Stimulated activated CD8-positive, alpha-beta memory T cell treated with anti-CD3 and anti-CD28 coated beads, Interleukin-12 subunit alpha, Interleukin-12 subunit beta, amount 100 ng/mL, for 24 hours (primary cell): ENCODE data around the gene CCDC201.
"Not testable (repeated sequence)": the region's sequence is repeated elsewhere in the genome, so short reads cannot be mapped to it uniquely, and the experiment has no call there.

Experiments used
- DNase-seq: peaks from one replicate; pipeline ENCODE4 v3.0.0-alpha.2; 2020; ENCODE audit errors: extremely low read depth

CCDC201 gene

DNA sequence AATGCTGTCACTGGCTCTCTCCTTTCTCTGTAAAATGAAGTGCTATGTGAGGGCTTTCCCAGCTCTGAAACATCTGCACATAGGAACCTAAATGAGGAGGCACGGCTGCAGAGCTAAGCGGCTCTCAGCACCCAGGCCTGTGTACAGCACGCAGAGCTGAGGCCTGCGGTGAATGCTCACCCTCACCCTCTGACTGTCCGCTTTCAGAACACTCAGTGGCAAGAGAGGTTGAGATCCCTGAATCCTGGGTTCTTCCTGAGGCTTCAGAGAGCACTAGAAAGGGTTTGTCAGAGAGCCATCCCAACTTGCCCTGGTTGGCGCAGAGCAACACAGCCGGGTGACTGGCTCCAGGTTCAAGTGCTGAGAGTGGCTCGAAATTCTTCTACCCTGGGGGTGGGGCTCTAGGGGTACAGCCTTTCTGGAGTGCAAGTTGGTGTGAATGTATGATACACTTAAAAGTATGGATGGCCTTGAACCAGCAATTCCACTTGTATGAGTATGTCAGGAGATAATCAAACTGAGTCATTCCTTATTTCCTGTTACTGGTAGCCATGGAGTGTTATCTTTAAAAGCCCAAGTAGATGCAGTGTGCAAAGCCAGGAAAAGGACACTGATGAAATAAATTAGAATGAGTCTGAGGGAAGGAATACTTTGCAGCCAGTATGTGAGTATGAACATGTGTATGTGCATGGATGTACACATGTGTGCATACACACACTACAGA is 1.7 kb upstream of the CCDC201 start:
- DNase-seq = no peak

DNA sequence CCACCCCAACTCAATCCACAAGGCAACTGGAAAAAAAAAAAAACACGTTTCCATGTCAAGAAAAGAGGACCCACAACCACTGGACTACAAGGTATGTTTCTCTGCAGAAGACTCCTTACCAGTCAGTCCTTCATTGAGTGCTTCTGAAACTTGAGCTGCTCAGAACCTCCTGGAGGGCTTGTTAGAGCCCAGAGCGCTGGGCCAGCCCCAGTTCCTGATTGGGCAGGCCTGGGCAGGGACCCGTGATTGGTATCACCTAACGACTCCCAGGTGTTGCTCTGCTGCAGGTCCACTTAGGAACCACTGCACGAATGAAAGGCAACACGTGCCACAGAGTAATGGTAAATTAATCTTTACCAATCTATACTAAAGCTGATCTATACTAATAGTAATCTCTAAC is 473 bp upstream of the CCDC201 start:
- DNase-seq = no peak

DNA sequence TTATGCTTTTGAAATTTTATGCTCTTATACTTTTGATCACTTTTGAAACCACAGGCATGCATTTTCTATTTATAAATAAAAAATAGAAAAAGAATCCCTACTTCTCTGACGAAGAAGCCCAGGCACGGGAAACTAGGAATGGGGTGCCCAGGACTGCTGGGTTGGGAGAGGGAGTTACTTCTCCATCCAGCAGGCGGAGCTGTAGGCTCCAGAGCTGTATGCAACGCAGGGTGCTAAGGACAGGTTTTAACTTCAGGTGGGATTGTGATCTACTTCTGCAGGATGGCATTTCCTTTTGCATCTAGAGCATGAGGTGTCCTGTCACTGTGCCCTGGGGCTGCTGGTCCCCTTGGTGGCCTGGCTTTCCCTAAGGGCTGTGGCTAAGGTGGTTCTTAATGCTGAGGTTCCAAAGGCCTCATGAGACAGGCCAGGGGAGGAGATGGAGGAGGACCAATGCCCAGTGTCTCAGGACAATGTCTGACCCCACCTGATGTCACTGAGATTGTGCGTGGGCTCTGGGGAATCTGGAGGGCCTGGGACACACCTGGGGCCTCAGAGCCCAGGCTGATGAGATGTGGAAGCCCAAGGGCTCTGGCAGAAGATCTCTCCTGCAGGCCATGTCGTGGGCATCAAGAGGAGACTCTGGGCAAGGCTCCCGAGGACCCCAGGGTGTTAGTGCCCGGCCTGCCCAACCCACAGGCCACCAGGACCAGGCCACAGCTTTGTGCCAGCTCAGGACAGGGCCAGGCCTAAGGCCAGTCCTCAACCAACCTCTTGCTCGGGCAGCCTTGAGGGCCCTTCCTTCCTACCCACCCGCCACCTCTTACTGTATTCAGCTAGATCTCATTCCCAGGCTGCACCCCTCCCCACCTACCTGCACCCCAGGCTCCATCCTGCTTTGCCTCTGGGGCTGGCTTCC is 507 bp downstream of the CCDC201 start:
- no peak for DNase-seq

DNA sequence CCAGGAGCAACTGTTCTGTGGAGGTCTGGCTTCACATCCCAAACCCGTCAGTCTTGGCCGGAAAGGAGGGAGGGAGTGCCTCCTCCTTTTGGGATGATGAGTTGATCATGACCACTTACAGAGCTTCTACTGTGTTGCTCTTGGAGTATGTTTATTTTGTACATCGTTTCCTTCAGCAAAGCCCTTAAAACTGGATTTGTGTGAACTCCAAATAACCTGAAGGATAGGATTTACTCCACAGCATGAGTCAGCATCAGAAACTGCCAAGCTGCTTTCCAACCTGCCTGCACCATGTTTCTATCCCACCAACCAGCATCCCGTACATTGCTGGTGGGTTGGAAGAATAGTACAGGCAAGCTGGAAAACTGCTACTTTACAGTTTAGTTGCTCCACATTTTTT is 3.5 kb downstream of the CCDC201 start:
- DNase-seq = no peak

DNA sequence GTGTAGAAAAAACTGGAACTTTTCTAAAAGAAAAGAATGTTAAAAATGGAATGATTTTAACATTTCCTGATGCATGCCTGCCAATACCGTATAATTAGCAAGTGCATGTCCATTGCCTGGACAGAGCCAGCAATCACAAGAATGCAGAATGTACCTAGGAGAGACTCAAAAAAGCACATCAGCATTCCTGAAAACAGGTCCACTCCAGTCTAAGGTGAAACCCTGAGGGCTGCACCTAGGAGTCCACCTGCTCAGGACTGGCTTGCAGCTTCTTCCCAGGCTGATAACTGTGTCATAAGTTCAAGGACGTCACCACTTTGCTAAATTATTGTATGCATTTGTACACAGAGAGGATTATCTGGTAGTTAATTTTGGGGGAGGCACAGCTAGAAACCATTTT is 5.4 kb downstream of the CCDC201 start:
- DNase-seq = no peak

DNA sequence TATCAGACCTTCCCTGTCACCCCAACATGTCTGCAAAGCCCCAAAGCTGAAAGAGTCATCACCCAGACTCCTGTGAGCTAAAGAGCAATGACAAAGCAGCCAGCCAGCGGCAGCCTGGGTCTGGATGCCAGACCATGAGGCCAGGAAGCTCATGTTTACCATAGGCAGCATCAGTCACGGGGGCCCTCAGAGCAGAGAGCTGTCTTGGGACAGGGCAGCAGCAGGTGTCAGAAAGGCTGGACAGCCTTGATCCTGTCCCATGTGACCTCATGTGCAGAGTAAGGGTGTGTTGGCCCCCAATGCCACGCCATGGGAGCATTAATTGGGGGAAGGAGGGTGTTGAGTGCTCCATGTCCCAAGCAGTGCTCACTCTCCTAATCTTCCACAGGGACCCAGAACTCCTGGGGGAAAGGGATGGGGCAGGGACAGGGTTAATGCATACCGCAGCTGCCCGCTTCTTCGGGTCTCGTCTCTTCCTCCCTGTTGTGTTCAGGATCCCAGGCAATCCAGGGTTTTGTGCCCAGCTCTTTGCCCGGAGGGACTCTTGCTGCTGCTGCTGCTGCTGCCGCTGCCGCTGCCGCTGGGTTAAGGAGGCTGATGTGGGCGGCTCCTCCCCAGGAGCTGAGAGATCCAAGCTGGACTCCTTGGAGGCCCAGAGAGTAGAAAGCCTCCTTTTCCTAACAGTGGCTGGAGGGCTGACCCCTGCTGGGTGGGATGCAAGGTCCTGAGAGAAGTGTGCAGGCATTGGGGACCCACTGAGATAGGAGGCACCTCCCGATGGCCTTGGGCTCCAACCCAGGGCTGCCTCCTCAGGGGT is 7.1 kb downstream of the CCDC201 start:
- DNase-seq = no peak

DNA sequence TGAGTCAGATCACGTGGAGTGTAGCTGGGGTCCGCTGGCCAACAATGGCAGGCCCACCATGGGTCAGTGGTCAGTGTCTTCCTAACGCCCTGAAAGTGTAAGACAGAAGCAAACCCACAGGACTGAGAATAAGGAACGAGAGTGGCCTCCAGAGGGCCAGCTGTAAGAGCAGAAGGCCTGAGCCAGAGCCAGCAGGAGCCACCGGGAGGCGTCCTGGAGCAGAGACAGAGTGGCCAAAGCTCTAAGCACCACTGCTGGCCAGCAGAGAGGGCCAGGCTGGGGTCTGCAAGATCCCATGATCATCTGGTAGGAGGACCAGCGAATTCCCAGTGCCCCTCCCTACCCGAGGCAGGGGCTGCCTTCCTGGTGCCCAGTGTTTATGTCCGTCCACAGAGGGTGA is 9.2 kb downstream of the CCDC201 start:
- DNase-seq = no peak

DNA sequence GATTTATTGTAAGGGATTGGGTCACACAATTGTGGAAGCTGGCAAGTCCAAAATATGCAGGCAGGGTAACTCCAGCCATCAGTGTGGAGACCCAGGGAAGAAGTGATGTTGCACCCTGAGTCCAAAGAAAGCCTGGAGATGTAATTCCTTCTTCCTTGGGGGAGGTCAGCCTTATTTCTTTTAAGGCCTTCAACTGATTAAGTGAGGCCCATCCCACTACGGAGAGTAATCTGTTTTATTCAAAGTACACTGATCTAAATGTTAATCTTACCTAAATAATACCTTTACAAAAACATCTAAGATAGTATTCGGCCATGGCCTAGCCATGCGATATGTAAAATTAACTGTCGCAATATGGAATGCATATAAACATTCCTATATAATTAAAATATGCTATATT is 16.0 kb downstream of the CCDC201 start:
- not testable (repeated sequence) for DNase-seq

DNA sequence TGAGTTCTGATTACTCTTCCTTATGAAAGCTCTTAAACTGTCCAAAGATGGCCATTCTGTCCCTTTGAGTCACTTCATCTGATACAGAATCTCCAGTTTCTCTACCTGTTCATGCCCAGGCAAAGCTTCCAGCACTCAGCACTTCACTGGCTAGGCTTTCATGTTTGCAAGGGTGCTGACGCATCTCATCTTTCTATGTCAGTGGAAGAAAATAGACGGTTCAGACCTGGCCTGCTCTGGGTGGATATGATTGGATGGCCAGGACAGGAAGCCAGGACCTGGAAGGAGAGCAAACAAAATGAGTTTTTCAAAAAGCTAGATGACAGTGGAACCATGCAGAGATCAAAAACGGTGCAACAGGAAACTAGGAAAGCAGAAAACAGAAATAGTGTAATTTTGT is 17.2 kb downstream of the CCDC201 start:
- not testable (repeated sequence) for DNase-seq

DNA sequence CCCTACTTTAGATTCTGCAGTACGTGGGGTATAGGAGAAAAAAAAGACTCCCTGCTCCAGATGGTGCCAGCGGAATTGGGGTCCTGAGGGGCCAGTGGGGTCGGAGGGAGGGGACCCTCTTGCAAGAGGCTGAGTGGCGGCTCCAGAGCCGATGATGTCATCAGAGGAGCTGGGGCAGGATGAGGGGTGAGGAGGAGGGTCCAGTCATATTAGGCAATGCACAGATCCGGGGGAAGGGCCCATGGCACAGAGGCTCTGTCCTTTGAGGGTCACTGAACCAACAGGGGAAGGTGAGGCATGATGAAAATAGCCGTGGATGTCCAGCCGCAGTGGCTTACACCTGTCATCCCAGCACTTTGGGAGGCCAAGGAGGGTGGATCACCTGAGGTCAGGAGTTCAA is 19.4 kb downstream of the CCDC201 start:
- not testable (repeated sequence) for DNase-seq

DNA sequence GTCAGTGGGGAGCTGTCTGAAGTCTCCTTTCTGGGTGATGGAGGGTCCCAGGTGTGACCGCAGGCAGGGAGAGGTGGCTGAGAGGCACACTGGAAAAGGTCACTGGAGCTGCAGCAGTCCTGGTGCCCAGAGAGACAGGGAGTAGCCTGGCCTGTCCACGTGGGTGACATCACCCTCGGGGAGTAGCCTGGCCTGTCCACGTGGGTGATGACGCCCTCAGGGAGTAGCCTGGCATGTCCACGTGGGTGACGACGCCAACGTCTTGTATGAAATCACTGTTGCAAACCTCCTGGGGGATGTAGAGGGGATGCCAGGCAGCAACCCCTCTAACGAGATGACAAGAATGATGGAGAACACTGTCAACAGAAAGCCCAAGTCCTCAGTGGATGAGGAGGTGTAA is 19.9 kb downstream of the CCDC201 start:
- DNase-seq = not testable (repeated sequence)

DNA sequence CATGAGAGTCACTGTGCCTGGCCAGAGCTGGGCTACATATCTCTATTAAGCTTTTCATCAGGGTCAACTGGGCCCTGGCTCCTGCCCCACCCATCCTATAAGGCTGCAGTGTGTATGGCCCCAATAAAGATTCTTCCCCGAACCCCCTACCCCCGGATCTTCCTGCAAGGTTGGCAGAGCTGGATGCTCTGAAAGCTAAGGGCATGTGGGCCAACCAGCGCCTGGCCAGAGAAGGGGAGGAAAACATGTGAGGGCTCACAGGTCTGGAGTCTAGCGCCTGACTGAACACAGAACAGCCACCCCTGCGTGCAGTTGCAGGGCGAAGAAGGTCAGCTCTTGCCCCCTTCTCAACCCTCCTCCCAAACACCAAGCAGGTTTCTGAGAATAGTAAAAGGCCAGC is 24.1 kb downstream of the CCDC201 start:
- not testable (repeated sequence) for DNase-seq

DNA sequence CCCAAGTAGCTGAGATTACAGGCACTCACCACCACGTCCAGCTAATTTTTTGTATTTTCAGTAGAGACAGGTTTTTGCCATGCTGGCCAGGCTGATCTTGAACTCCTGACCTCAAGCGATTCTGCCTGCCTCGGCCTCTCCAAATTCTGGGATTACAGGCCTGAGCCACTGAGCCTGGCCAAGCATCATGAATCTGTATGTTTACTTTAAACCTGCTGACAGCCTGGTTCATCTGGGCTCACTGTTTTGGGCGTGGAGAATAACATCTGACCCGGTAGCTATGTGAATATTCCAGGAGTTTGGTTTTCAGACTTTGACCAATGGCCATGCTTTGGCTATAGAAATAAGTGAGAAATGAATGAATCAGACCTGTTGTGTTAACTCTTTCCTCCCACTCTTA is 26.3 kb downstream of the CCDC201 start:
- not testable (repeated sequence) for DNase-seq

DNA sequence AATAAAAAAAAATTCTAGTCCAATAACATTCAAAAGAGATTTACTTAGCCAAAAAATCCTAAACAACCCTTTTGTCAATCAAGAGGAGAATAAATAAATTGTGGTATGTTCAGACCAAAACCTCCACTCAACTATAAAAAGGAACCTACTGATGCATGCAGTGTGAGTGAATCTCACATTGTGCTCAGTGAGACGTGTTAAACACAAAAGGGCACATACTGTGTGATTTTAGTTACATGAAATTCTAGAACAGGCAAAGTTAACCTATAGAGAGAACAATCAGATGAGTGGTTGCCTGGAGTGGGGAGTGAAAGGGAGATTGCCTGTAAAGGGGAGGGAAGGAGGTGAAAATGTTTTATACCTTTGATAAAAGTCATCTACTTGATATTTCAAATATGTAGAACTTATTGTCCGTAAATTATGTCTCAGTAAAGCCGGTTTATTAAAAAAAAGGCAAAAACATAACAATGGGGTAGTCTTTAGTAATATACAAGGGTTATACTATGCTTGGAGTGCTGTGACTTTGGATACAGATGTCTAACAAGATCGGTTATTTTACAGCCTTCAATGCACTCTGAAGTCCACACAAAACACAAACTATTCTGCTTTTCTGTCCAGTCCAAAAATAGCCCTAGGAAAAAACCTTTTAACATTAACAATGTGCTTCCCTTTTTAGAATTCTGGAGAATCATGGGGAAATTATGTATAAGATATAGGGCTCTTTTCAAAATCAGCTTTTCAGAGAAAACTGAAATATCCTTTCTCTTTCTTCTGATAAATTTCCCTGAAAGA is 30.8 kb downstream of the CCDC201 start:
- DNase-seq = not testable (repeated sequence)

DNA sequence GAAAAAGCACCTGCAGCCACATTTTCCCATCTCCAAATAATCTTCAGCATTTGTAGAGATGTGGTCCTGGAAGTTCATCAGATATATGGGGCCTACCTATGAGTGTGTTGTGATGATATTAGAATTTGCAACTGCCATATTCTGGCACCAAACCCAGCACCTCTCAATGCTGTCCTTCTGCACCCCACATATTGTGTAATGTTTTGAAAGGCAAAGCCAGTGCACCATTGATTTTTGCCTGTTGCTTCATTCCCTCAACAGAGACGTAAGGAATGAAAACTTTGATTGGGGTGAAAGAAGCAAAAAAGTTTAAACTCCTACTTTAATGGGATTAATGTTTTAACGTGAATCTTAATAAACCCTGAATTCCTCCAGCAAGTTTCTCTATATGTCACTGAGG is 34.0 kb downstream of the CCDC201 start:
- DNase-seq = not testable (repeated sequence)

DNA sequence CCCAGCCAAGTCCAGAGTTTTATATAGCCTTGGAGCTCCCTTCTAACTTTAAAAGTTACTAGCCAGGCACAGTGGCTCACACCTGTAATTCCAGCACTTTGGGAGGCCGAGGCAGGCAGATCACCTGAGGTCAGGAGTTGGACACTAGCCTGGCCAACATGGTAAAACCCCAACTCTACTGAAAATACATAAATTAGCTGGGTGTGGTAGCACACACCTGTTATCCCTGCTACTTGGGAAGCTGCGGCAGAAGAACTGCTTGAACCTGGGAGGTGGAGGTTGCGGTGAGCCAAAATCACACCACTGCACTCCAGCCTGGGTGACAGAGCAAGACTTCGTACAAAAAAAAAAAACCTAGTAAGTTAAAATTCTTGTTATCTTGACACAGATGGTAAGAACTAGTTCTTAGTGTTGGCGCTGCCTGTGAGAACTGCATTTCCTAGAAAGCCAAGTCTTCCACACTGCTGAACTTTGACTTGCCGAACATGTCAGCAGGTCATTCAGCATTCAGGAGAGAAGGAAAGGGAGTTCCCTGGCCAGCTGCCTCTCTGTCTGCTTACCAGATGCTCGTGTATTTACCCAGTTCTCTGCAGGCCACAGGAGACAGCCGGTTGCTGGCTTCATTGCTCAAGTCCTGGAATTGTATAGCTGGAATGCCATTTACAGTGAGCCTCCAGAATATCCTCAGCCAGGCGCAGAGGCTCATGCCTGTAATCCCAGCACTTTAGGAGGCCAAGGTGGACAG is 40.3 kb downstream of the CCDC201 start:
- not testable (repeated sequence) for DNase-seq

DNA sequence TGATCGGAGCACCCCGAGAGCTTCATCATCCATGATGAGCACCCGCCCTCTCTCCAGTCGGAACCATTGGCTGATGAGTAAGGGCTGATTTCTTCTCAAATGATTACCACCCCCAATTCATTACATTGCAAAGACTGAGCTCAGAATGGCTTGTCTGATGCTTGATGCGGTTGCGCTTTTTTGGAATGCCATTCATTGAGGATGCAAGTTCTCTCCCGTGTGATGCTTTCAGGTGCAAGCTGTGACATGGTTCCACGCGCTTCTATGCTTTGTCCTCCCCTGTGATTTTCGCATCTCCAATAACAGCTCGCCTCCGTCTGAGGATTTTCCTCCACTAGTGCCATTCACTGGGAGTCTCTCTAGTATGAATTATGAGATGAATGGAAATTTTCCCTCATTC is 43.0 kb downstream of the CCDC201 start:
- DNase-seq = not testable (repeated sequence)

DNA sequence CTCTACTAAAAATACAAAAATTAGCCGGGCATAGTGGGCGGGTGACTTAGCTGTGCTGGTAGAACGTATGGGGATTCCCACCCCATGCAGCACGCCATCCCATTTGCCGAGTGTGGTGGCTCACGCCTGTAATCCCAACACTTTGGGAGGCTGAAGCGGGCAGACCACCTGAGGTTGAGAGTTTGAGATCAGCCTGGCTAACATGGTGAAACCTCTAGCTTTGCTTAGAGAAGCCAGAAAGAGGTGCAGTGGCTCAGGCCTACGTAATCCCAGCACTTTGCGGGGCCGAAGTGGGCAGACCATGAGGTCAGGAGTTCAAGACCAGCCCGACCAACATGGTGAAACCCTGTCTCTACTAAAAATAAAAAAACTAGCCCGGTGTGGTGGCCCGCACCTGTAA is 45.2 kb downstream of the CCDC201 start:
- DNase-seq = not testable (repeated sequence)

DNA sequence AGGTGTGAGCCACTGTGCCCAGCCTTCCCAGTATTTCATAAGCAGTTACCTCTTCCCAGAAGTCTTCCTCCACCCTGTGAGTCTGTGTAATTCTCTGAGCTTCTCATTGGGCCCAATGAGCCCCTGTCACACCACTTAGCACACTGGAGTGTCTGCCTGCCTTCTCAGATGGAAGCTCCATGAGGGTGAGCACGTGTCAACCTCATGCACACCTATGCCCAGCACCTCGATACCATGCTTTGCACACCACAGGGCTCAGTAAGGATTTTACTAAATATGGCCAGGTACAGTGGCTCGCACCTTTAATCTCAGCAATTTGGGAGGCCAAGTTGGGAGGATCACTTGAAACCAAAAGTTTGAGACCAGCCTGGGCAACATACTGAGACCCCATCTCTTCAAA is 46.3 kb downstream of the CCDC201 start:
- not testable (repeated sequence) for DNase-seq

DNA sequence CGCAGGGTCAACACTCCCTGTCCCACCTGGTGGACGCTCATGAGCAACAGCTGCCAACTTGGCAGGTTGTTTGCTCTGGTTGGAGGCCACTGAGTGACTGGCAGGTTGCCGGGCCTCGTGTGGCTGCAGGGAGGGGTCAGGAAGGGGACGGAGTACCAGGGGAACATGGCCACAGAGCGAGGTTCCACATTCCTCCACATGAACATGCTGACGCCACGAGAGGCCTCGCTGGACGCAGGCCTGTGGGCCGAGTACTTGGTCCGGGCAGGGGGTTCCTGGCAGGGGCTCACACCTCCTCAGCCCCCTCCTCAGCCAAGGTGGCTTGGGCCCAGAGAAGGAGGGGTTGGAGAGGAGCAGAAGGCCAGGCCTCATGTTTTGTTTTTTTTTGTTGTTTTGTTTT is 54.1 kb downstream of the CCDC201 start:
- DNase-seq = not testable (repeated sequence)

DNA sequence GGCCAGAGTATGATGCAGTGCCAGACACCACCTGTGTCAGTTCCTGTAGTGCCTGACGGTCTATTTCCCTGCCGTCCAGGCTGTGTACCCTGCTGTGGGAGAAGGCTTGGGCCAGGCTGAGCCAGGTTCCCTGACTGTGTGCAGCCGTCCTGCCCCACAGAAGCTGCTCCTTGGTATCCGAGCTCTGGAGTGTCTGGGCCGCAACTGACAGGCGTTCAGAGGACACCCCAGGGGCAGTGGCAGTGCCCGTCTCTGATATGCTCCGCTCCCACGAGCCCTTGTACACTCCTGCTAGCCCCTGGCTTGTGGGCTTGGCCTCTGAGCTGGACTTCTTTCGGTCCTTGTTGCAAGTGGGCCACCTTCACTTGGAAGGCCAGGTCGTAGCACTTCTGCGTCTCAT is 55.0 kb downstream of the CCDC201 start:
- not testable (repeated sequence) for DNase-seq
